IPS-15b (cell line): ENCODE data around the gene ACOXL.
A peak's percentile ranks its signal among the peaks of the same experiment; 100 is the strongest.

Experiments
- H3K27me3 ChIP-seq: one replicate; pipeline ENCODE4 v1.6.1; 2013; ENCODE audit warnings: low read length; ENCODE audit not compliant: control insufficient read depth, insufficient read depth
- H3K36me3 ChIP-seq: one replicate; pipeline ENCODE4 v1.6.1; 2013; ENCODE audit warnings: low read length; ENCODE audit not compliant: control insufficient read depth, insufficient read depth
- H3K4me1 ChIP-seq: one replicate; pipeline ENCODE4 v1.6.1; 2013; ENCODE audit warnings: mild to moderate bottlenecking, low read length; ENCODE audit not compliant: control insufficient read depth, insufficient read depth
- H3K4me3 ChIP-seq: one replicate; pipeline ENCODE4 v1.5.1; 2013; ENCODE audit warnings: low read depth, low read length
- H3K9ac ChIP-seq: one replicate; pipeline ENCODE4 v1.6.1; 2013; ENCODE audit warnings: low read depth, mild to moderate bottlenecking, low read length
- H3K9me3 ChIP-seq: one replicate; pipeline ENCODE4 v1.6.1; 2013; ENCODE audit warnings: mild to moderate bottlenecking, low read length; ENCODE audit not compliant: control insufficient read depth, insufficient read depth

Gene ACOXL

DNA sequence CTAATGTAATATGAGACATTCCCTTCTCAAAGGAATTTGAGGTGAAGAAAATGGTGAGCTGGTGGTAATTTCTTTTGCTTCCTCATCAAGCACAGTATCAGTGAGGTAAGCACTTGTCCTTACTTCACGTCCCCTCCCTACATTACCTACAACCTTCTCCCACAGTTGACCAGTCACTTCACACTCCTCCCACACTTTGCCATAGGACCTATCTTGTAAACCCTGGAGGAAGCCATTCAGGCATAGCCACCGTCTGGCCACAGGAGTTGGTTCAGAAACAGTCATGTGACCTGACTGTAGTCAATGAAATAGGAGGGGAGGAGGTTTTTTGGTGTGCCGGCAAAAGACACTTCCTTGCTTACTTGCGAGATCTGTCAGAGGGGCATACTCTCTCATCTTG, 12.1 kb downstream of the ACOXL start:
- no peak overlapping the region for H3K4me3 ChIP-seq
- H3K27me3 ChIP-seq: no peaks in the 10 kb centered on the region
- peaks cover 51% of the 10 kb centered on the region for H3K4me1 ChIP-seq
- H3K9me3 ChIP-seq: no peaks in the 10 kb centered on the region
- H3K36me3 ChIP-seq: no peaks in the 10 kb centered on the region
- no peak overlapping the region for H3K9ac ChIP-seq

DNA sequence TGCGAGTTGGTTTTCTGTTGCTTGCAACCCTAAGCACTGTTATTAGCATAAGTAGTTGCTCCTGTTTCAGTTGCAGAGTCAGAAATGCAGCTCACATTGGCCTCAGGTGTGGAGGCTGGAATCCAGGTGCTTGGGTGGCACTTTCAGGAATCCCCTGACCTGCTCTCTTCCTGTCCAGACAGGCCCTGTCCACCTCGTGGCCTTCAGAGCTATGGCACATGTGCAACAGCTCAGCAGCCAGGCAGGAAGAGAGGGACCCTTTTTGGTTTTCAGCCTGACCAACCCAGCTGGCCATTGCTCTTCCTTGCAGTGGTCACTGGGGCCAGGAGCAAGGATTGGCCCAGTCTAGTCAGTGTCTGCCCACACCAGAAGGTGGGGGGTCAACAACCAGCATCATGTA, 12.7 kb downstream of the ACOXL start:
- Histone ChIP-seq H3K9me3 (no peaks in the 10 kb centered on the region), H3K27me3 (no peaks in the 10 kb centered on the region), H3K36me3 (no peaks in the 10 kb centered on the region), H3K4me1 (peaks cover 55% of the 10 kb centered on the region), H3K4me3 (no peak overlapping the region), H3K9ac (no peak overlapping the region)

DNA sequence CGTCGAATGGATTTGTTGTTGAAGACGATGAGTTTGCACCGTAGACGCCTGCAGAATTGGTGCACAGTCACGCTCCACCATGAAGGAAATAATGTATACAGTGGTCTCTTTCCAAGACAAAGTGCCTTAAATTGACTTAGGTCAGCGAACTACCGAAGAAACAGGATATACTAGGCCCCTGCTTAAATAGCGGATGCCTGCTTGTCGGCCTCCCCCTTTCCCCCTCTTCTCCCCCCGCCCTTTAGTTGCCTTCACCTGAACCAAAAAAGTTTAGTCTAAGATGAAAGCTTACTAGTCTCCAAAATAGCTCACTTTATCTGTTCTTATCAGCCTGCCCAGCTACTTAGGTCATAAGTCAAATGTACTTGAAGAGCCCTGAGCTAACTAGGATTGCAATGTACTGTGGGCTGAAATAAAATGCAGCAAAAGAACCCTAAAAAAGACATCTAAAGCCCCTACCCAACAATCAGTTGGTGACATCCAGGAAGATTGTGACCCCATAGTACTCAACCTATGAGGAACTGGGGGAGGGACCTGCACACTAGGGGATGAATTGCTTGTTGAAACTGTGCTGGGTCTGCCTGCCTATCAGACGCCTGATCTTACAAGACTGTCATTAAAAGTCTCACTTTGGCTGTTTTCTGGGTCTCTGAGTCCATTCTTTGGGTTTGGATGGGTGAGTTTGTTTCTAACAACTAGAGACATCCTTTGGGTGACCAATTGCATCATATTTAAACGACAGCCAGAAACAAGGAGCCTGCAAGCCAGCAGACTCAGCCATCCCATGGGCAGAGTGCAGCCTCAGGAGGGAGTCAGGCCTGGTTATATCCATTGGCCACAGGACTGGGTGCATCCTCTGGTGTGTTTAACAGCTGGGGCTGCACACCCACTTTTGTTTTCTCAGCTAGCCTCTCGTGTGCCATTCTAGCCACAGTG, 14.5 kb downstream of the ACOXL start:
- no peaks in the 10 kb centered on the region for H3K9me3 ChIP-seq
- H3K9ac ChIP-seq: peak overlapping the region; percentile 39
- no peaks in the 10 kb centered on the region for H3K27me3 ChIP-seq
- no peak overlapping the region for H3K4me3 ChIP-seq
- H3K4me1 ChIP-seq: peaks cover 41% of the 10 kb centered on the region
- H3K36me3 ChIP-seq: no peaks in the 10 kb centered on the region

DNA sequence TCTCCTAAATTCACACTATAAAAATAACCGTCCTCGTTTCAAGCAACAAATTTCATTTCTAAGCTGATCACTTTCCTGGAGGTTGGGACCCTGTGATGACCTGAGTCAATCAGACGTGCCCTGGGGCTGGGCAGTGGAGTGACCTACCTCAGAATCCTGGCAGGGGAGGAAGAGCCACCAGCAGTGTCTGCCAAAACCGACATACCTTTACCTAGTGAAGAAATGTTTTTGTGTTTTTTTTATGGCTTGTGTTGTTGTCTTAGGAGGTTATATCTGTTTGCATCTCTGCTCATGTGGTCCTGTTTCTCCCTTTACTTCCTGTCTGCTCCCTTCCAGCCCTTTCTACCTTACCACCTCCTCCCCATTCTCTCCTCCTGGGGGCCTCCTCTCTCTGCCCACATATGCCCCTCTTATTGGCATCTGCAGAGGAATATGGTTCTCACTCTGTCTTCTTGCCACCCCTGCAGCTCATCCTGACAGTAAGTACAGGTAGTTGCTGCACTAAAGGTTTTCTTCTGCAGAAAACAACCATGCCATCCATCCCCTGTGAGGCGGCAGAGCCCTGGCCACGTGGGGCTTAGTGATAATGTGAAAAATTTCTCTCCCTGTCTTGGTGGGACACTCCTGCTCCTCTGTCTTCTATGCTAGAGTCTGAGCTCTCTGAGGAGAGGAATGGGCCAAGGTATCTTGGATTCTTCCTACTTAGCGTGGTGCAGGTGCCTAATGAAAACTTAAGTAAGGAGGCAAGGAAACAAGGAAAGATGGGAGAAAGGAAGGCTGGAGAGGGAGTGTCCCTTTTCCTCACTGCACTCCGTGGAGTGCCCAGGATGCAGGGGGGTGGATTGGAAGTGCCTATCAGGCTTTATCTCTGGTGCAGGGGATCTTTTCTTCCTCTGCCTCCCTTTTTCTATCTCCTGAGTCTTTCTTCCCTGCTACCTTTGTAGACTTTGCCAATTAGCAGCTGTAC, 15.4 kb downstream of the ACOXL start:
- Histone ChIP-seq H3K9ac (peak overlapping the region; percentile 39), H3K9me3 (no peaks in the 10 kb centered on the region), H3K4me3 (no peak overlapping the region), H3K36me3 (no peaks in the 10 kb centered on the region), H3K27me3 (no peaks in the 10 kb centered on the region), H3K4me1 (peaks cover 43% of the 10 kb centered on the region)

DNA sequence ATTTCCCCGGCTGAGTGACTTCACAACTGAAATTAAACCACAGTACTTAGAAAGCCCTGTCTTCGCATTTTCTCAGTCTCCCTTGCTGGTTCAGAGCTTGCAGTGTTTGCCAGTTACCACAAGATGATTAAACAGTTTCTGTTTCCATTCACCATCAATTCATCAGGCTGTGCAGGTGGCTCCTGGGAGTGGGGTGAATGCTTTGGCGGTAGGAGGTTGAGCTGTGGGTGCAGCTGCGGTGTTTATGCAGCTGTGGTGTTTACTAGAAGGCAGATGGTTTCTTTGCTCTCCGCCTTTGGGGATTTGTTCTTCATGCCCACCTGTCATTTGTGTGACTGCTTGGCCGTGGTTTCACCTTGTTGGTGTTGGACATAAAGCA, 16.1 kb downstream of the ACOXL start:
- no peaks in the 10 kb centered on the region for H3K36me3 ChIP-seq
- H3K9ac ChIP-seq: no peak overlapping the region
- H3K4me3 ChIP-seq: no peak overlapping the region
- H3K4me1 ChIP-seq: peaks cover 47% of the 10 kb centered on the region
- H3K9me3 ChIP-seq: no peaks in the 10 kb centered on the region
- no peaks in the 10 kb centered on the region for H3K27me3 ChIP-seq

DNA sequence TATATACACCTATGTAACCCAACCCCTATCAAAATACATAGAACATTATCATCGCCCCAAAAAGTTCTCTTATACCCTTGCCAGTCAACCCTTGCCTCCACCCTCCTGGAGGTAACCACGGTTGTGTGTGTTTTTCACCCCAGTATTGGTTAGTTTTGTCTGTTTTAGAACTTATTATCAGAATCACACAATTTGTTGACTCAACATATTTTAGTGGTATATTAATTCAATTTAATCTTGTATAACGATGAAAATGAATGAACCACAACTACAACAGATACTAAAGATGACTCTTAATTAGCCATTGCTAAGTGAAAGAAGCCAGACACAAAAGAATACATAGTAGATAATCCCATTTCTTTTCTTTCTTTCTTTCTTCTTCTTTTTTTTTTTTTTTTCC, 19.3 kb downstream of the ACOXL start:
- Histone ChIP-seq H3K27me3 (no peaks in the 10 kb centered on the region), H3K9ac (no peak overlapping the region), H3K9me3 (no peaks in the 10 kb centered on the region), H3K4me3 (no peak overlapping the region), H3K4me1 (peaks cover 43% of the 10 kb centered on the region), H3K36me3 (no peaks in the 10 kb centered on the region)

DNA sequence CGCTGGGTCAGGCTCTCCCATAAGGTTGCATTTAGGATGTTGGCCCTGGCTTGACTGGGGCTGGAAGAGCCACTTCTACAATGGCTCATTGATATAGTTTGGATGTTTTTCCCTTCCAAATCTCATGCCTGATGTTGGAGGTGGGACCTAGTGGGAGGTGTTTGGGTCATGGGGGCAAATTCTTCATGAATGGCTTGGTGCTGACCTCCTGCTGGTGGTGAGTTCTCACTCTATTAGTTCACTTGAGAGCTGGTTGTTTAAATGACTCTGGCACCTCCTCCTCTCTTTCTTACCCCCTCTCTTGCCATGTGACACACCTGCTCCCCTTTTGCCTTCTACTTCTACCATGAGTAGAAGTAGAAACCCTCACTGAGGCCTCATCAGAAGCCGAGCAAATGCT, 20.5 kb downstream of the ACOXL start:
- Histone ChIP-seq H3K36me3 (no peaks in the 10 kb centered on the region), H3K4me3 (no peak overlapping the region), H3K27me3 (no peaks in the 10 kb centered on the region), H3K4me1 (peaks cover 31% of the 10 kb centered on the region), H3K9ac (no peak overlapping the region), H3K9me3 (no peaks in the 10 kb centered on the region)

DNA sequence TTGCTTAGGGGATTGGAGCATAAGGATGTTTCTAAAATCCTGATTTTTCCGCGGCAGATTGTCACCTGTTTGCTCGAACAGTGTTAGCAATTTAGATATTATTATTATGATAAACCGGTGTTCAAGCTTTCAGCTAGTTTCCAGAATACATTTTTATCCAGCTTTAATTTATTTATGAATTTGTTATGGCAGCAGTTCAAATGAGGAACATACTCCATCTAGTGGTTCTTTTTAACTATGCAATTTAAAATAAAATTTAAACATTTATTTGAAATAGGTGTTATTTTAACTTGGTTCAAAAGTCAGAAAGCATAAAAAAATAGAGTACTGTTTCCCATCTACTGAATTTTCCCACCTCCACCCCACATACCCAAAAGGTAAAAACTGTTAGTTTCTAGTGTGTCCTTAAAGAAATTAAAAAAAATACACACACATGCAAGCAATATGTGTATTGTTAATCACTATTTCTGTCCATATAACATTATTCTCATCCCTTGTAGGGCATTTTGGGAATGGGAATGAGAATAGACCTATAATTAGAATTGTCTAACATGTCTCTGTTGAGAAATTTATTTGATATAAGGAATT, 23.2 kb downstream of the ACOXL start:
- H3K4me1 ChIP-seq: peaks cover 17% of the 10 kb centered on the region
- no peak overlapping the region for H3K4me3 ChIP-seq
- H3K27me3 ChIP-seq: no peaks in the 10 kb centered on the region
- no peaks in the 10 kb centered on the region for H3K36me3 ChIP-seq
- H3K9me3 ChIP-seq: no peaks in the 10 kb centered on the region
- no peak overlapping the region for H3K9ac ChIP-seq

DNA sequence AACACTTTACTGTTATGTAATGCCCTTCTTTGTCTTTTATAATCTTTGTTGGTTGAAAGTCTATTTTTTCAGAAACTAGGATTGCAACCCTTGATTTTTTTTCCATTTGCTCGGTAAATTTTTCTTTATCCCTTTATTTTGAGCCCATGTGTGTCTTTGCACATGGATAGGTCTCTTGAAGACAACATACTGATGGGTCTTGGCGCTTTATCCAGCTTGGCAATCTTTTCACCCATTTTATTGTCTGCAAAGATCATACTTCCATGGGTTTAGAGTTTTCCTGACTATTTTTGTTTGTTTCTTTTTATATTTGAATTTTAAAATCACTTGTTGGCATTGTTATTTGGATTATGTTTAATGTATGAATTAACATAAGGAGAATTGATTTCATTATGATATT, 27.0 kb downstream of the ACOXL start:
- no peak overlapping the region for H3K4me3 ChIP-seq
- H3K27me3 ChIP-seq: no peaks in the 10 kb centered on the region
- H3K9me3 ChIP-seq: no peaks in the 10 kb centered on the region
- no peak overlapping the region for H3K9ac ChIP-seq
- peaks cover 7% of the 10 kb centered on the region for H3K4me1 ChIP-seq
- H3K36me3 ChIP-seq: no peaks in the 10 kb centered on the region

DNA sequence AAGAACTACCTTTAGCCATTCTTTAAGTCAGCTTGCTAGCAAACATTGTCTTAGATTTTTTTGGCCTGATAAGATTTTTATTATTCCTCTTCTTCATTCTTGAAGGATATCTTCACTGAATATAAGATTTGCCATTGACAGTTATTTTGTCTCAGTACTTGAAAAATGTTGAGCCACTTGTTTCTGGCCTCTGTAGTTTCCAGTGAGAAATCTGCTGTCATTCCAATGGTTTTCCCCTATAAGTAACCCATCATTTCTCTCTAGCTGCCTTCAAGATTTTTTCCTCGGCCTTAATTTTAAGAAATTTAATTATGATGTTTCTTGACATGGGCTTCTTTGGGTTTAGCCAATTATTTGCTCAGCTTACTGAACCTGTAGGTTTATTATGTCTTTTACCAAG, 32.6 kb downstream of the ACOXL start:
- H3K4me3 ChIP-seq: no peak overlapping the region
- no peak overlapping the region for H3K9ac ChIP-seq
- H3K4me1 ChIP-seq: peaks cover 15% of the 10 kb centered on the region
- H3K27me3 ChIP-seq: no peaks in the 10 kb centered on the region
- H3K9me3 ChIP-seq: no peaks in the 10 kb centered on the region
- H3K36me3 ChIP-seq: no peaks in the 10 kb centered on the region

DNA sequence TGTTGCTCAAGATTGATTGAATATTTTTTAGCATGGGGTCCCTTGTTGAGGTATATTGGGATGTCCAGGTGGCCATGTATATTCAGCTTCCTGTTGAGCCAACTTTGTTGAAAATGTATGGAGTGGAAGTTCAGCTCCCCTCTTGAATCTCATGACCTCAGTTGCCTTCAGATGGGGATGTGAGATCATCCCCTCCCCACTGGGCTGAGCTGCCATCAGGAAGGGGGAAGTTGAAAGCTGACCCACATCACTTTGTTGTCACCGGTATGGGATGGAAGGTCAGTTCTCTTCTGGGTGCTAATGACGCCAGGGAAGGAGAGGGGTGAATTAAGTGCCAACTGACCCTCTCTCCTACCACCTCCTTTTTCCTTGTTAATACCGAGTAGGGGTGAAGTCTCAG, 33.9 kb downstream of the ACOXL start:
- H3K4me3 ChIP-seq: no peak overlapping the region
- H3K4me1 ChIP-seq: peaks cover 22% of the 10 kb centered on the region
- no peaks in the 10 kb centered on the region for H3K9me3 ChIP-seq
- no peaks in the 10 kb centered on the region for H3K27me3 ChIP-seq
- H3K9ac ChIP-seq: no peak overlapping the region
- H3K36me3 ChIP-seq: no peaks in the 10 kb centered on the region
